Spleen (tissue), 11 donors: ENCODE results near the gene NDST3. TPM values are rescaled to one million over a fixed set of nuclear protein-coding genes. Genes with fewer than 3 reads are reported as not detected.

ENCODE experiments used
- DNase-seq: peaks from one replicate; pipeline ENCODE4 v3.0.0-alpha.2; 2020
- H3K27ac ChIP-seq, 8 donors: fragments of 200-600 bp; sonication (generic) in 7 of 8; 1 replicate in 4 of 8; 2 replicates in 4 of 8; pipeline versions ENCODE4 v1.5.0 to v1.8.0; 2016 to 2021; ENCODE audit warnings: inconsistent platforms in 4 of 8, mild to moderate bottlenecking in 4 of 8, moderate library complexity in 1 of 8
- H3K27me3 ChIP-seq, 7 donors: fragments of 200-600 bp; sonication (generic) in 6 of 7; replicated peaks in 1 of 7; 1 replicate in 4 of 7; 2 replicates in 3 of 7; pipeline versions ENCODE4 v1.5.0 to v1.8.0; 2016 to 2021; ENCODE audit warnings: inconsistent platforms in 3 of 7, mild to moderate bottlenecking in 1 of 7
- H3K36me3 ChIP-seq, 6 donors: fragments of 200-600 bp; sonication (generic) in 5 of 6; 1 replicate in 4 of 6; 2 replicates in 2 of 6; pipeline versions ENCODE4 v1.5.0 to v1.8.0; 2016 to 2021; ENCODE audit warnings: inconsistent platforms in 2 of 6
- H3K4me1 ChIP-seq, 6 donors: fragments of 200-600 bp; sonication (generic) in 5 of 6; 1 replicate in 3 of 6; 2 replicates in 3 of 6; pipeline versions ENCODE4 v1.5.0 to v1.8.0; 2016 to 2021; ENCODE audit warnings: inconsistent platforms in 3 of 6
- H3K4me3 ChIP-seq, 8 donors: fragments of 200-600 bp; sonication (generic) in 7 of 8; 1 replicate in 4 of 8; 2 replicates in 4 of 8; pipeline versions ENCODE4 v1.5.0 to v1.8.0; 2016 to 2021; ENCODE audit warnings: inconsistent platforms in 4 of 8, mild to moderate bottlenecking in 4 of 8, moderate library complexity in 2 of 8
- H3K9me3 ChIP-seq, 8 donors: fragments of 200-600 bp; sonication (generic) in 7 of 8; 1 replicate in 4 of 8; 2 replicates in 4 of 8; pipeline versions ENCODE4 v1.5.0 to v1.8.0; 2016 to 2021; ENCODE audit warnings: inconsistent platforms in 4 of 8
- POLR2A ChIP-seq, 3 donors: fragments of 450-650 bp; IDR thresholded peaks; one replicate each; pipeline ENCODE4 v1.5.1; 2017; ENCODE audit warnings: antibody characterized with exemption in 3 of 3, mild to moderate bottlenecking in 1 of 3
- POLR2AphosphoS5 ChIP-seq, 3 donors: sonication (generic); formaldehyde crosslinking; IDR thresholded peaks; one replicate each; pipeline ENCODE4 v1.5.1; 2017; ENCODE audit warnings: antibody characterized with exemption in 3 of 3
- WGBS, 5 donors: extraction: QIAGEN DNeasy Blood & Tissue Kit in 3 of 5; methylation state at CpG; one replicate each; pipeline versions ENCODE4 v1.1.5 to v1.1.7; 2013 to 2018; 5-methylcytosine and 5-hydroxymethylcytosine counted together
- intact Hi-C: fragments of 100-400 bp; cut with DNase I; formaldehyde crosslinking; loops from one replicate; pipeline ENCODE4 v1.15.0; 2023; ENCODE audit warnings: low total_unique reads
- polyA plus RNA-seq, 3 donors: library from polyadenylated mRNA; stranded (reverse); fragments of 200-250 nt; gene quantifications; one replicate each; pipeline ENCODE4 v1.2.1, GENCODE V29; 2013
- total RNA-seq, 7 donors: library from RNA; depleted of rRNA in 3 of 7; stranded (reverse); fragments of >200 nt in 3 of 7; fragmentation: NEBNext Ultra II Directional in 4 of 7; extraction: Animal tissue kit (Norgen Biotek cat#: 25700) in 4 of 7; gene quantifications; one replicate each; pipeline versions ENCODE4 v1.1.0 to v1.2.1, GENCODE V29; 2016 to 2021
- TF ChIP-seq, protein P1 (sequence below), 11 experiments: fragments of 200-600 bp in 7 of 11; fragments of 450-650 bp in 4 of 11; sonication (generic) in 4 of 11; IDR thresholded peaks in 8 of 11; conservative IDR thresholded peaks in 3 of 11; 1 replicate in 7 of 11; 2 replicates in 4 of 11; pipeline versions ENCODE4 v1.4.0 to v1.8.0; 2016 to 2021; ENCODE audit warnings: antibody characterized with exemption in 11 of 11, inconsistent platforms in 4 of 11, mild to moderate bottlenecking in 1 of 11
- donor health status: healthy with polysubstance abuse.
- donor health status: DM: no; HTN: no; CAD: no; lungs with moderate emphysema.
- donor health status: DM: no; HTN: no; CAD: no.
- donor health status: Bipolar disorder and iron deficiency.
- donor health status: healthy.
- donor health status: DM: no; HTN: no; CAD: no.
- donor health status: DM: yes; HTN: yes; CAD: no.

NDST3 gene
- total and polyA plus RNA-seq, 10 donors: 0.24 to 21.9 (median 5.7) TPM

DNA sequence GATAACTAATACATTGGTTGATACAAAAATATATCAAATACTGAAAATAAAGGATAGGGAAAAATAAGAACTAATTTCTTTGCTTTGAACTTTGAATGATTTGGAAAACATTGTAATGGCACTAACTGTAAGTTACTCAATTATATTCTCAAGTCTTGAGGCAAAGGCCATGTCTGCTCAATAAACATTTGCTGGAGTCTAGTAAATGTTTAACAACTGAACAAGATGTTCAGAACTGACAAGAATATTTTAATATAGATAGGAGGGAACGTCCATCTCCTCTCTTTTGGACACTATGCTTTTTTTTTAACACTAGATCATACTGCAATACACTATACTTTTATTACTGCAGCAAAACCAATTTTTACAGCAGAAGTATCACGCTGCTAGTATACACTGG lies 242.3 kb downstream of the NDST3 start:
- no peaks in the 10 kb centered on the region for H3K27me3 ChIP-seq
- no peak for DNase-seq
- peaks cover 18 to 38% (median 30%) of the 10 kb centered on the region in 6 donors for H3K4me1 ChIP-seq
- TF ChIP-seq POLR2AphosphoS5 (IDR thresholded peaks at IDR 0.05): no peak
- TF ChIP-seq, protein P1, sequence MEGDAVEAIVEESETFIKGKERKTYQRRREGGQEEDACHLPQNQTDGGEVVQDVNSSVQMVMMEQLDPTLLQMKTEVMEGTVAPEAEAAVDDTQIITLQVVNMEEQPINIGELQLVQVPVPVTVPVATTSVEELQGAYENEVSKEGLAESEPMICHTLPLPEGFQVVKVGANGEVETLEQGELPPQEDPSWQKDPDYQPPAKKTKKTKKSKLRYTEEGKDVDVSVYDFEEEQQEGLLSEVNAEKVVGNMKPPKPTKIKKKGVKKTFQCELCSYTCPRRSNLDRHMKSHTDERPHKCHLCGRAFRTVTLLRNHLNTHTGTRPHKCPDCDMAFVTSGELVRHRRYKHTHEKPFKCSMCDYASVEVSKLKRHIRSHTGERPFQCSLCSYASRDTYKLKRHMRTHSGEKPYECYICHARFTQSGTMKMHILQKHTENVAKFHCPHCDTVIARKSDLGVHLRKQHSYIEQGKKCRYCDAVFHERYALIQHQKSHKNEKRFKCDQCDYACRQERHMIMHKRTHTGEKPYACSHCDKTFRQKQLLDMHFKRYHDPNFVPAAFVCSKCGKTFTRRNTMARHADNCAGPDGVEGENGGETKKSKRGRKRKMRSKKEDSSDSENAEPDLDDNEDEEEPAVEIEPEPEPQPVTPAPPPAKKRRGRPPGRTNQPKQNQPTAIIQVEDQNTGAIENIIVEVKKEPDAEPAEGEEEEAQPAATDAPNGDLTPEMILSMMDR (IDR thresholded peaks at IDR 0.05 in 8 of 11, conservative IDR thresholded peaks at IDR 0.05 in 3 of 11): no peak
- no peak for TF ChIP-seq POLR2A (IDR thresholded peaks at IDR 0.05)
- no peak overlapping the region for H3K27ac ChIP-seq
- H3K36me3 ChIP-seq: peaks cover 0 to 6% (median under 1%) of the 10 kb centered on the region in 6 donors
- H3K4me3 ChIP-seq: no peak overlapping the region
- 69 to 93% (median 91%) methylated on average over 2 of the region's 2 CpGs for WGBS, 5 donors
- H3K9me3 ChIP-seq: no peaks in the 10 kb centered on the region
- intact Hi-C loops: loop anchor here (5.0 kb wide), 2 partner anchors 311 to 406 kb away; no protein-coding TSS in a partner anchor

DNA sequence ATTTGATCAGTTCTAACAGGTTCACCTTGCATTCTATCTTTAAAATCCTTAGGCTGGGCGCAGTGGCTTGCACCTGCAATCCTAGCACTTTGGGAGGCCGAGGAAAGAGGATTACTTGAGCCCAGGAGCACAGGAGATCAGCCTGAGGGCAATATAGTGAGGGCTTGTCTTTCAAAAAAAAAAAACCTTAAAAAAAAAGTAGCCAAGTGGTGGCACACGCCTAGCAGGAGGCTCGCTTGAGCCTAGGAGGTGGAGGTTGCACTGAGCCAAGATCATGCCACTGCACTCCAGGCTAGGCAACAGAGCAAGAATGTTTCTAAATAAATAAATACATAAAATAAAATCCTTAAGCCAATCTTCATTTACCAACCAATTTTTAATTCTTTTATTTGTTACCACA lies 243.0 kb downstream of the NDST3 start:
- intact Hi-C loops: loop anchor here (5.0 kb wide), 2 partner anchors 310 to 405 kb away; no protein-coding TSS in a partner anchor
- Histone ChIP-seq H3K4me1 (peaks cover 19 to 44% (median 36%) of the 10 kb centered on the region in 6 donors), H3K27me3 (no peaks in the 10 kb centered on the region), H3K9me3 (no peaks in the 10 kb centered on the region), H3K36me3 (peaks cover 0 to 13% (median 3%) of the 10 kb centered on the region in 6 donors), H3K4me3 (no peak overlapping the region), H3K27ac (peak overlapping the region in 1 of 8 donors; percentile 92)
- 84 to 93% (median 91%) methylated on average over 4 of the region's 4 CpGs for WGBS, 5 donors
- no peak for DNase-seq
- no peak for TF ChIP-seq POLR2A (IDR thresholded peaks at IDR 0.05)
- TF ChIP-seq, protein P1 (IDR thresholded peaks at IDR 0.05 in 8 of 11, conservative IDR thresholded peaks at IDR 0.05 in 3 of 11): no peak

DNA sequence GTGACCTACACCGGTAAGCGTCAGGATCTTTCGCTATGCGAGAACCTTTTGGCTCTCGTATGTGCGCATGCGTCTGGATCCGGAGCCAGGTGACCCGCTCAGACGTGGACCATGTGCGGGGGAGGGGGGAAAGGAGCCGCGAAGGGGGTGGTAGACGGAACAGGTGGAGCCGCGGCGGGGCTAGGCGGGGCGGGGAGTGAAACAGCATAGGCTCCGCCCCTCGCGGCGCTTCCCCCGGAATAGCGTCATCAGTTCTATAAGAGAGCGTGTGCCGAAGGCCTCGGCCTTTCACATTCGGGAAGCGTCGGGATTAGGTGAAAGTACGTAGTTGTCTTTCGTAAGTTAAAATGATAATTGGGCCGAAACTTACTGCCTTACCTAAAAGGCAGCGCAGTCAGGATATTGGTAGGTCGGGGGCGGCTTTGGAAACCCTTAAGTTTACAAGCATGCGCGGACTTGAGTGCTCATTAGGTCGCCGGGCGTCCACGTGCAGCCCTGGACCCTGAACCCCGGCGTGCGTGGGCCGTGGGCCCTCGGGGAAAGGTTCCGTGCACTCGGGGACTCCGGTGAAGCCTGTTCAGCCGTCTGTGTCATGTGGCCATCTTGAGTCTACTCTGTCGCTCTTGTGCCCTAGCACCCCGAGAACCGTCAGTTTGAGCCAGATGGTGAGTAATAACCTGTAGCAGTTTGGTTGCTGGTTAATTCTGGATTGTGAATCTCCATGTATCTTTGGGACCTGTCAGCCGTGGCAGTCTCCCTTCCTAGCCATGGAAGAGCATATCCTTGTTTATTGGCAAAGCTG lies 244.4 kb downstream of the NDST3 start:
- H3K27ac ChIP-seq: peak overlapping the region; percentile 89 to 97 (median 92)
- H3K9me3 ChIP-seq: no peaks in the 10 kb centered on the region
- peaks cover 19 to 51% (median 38%) of the 10 kb centered on the region in 6 donors for H3K4me1 ChIP-seq
- WGBS, 5 donors: 0 to 1% (median 1%) methylated on average over 34 to 56 of the region's 56 CpGs
- H3K36me3 ChIP-seq: peaks cover 0 to 23% (median 3%) of the 10 kb centered on the region in 6 donors
- intact Hi-C loops: loop anchor here (5.0 kb wide), 2 partner anchors 309 to 404 kb away; no protein-coding TSS in a partner anchor
- H3K27me3 ChIP-seq: no peaks in the 10 kb centered on the region
- TF ChIP-seq, protein P1 (IDR thresholded peaks at IDR 0.05 in 8 of 11, conservative IDR thresholded peaks at IDR 0.05 in 3 of 11): peak in 1 of 11 experiments; percentile 22
- TF ChIP-seq POLR2AphosphoS5 (IDR thresholded peaks at IDR 0.05): peak; percentile 91 to 99 (median 94)
- TF ChIP-seq POLR2A (IDR thresholded peaks at IDR 0.05): peak; percentile 56 to 73 (median 62)
- peak; percentile 99 for DNase-seq
- H3K4me3 ChIP-seq: peak overlapping the region; percentile 62 to 91 (median 66)

DNA sequence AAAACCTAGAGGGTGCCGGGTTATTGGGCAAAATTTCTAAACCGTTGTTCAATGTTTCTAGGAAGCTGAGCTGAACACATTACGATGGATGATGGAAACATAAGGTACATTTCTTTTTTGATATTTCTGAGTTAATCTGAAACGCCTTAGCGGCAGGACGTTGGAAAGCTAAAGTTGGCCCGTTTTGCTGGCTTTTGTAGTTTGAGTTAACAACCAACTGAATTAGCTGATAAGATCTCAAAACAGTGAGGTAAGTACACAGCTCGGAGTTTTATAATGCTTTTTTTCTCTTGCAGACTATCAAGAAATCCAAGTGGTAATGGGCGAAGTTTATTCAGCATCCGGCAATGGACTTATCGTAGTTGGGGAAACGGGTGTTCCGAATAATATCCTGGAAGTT lies 245.0 kb downstream of the NDST3 start:
- Histone ChIP-seq H3K27ac (peak overlapping the region; percentile 89 to 97 (median 92)), H3K36me3 (peaks cover 0 to 23% (median 3%) of the 10 kb centered on the region in 6 donors), H3K27me3 (no peaks in the 10 kb centered on the region), H3K4me1 (peaks cover 19 to 51% (median 40%) of the 10 kb centered on the region in 6 donors), H3K4me3 (peak overlapping the region; percentile 62 to 91 (median 66)), H3K9me3 (no peaks in the 10 kb centered on the region)
- no peak for TF ChIP-seq POLR2A (IDR thresholded peaks at IDR 0.05)
- TF ChIP-seq POLR2AphosphoS5 (IDR thresholded peaks at IDR 0.05): no peak
- TF ChIP-seq, protein P1 (IDR thresholded peaks at IDR 0.05 in 8 of 11, conservative IDR thresholded peaks at IDR 0.05 in 3 of 11): no peak
- intact Hi-C loops: loop anchor here (5.0 kb wide), 2 partner anchors 308 to 403 kb away; no protein-coding TSS in a partner anchor
- WGBS, 5 donors: 3 to 13% (median 5%) methylated on average over 13 of the region's 13 CpGs
- no peak for DNase-seq
